Activated naive CD8-positive, alpha-beta T cell treated with anti-CD3 and anti-CD28 coated beads, Interleukin-2, amount 10 ng/mL, durations not matched to agents 7 days and 5 days (primary cell): Measurements from ENCODE around the gene ALLC. TPM values are rescaled to one million over a fixed set of nuclear protein-coding genes. Genes with fewer than 3 reads are reported as not detected.

ENCODE experiments used
- ATAC-seq: fragments of 150-1000 bp; cut with Tn5 transposase; one replicate; pipeline ENCODE4 v1.10.0; 2021; ENCODE audit warnings: low read depth, moderate library complexity
- POLR2A ChIA-PET: fragments of 350-600 bp; sonication (Branson Sonifier 250); formaldehyde crosslinking; loops from one replicate; lab custom pipeline; 2021; ENCODE audit warnings: antibody characterized with exemption; lab: Charles Lee
- DNase-seq: peaks from one replicate; pipeline ENCODE4 v3.0.0; 2021
- H3K27ac Mint-ChIP-seq: one replicate; pipeline ENCODE4 v1.8.0; 2022; ENCODE audit warnings: mild to moderate bottlenecking, mixed read lengths
- H3K27me3 Mint-ChIP-seq: one replicate; pipeline ENCODE4 v1.8.0; 2022; ENCODE audit warnings: mild to moderate bottlenecking, moderate library complexity, mixed read lengths
- H3K36me3 Mint-ChIP-seq: one replicate; pipeline ENCODE4 v1.8.0; 2021; ENCODE audit warnings: mild to moderate bottlenecking, mixed read lengths
- H3K4me1 Mint-ChIP-seq: one replicate; pipeline ENCODE4 v1.8.0; 2021; ENCODE audit warnings: mixed read lengths
- H3K4me3 Mint-ChIP-seq: one replicate; pipeline ENCODE4 v1.8.0; 2022; ENCODE audit warnings: mild to moderate bottlenecking, moderate library complexity, mixed read lengths
- H3K9me3 Mint-ChIP-seq: one replicate; pipeline ENCODE4 v1.8.0; 2021; ENCODE audit warnings: mixed read lengths
- total RNA-seq, 2 experiments: library from RNA; stranded (reverse); gene quantifications; one replicate each; pipeline ENCODE4 v1.2.3, GENCODE V29; 2021

The ALLC gene
- total RNA-seq, 2 experiments from 2014 or later, result not detected

DNA sequence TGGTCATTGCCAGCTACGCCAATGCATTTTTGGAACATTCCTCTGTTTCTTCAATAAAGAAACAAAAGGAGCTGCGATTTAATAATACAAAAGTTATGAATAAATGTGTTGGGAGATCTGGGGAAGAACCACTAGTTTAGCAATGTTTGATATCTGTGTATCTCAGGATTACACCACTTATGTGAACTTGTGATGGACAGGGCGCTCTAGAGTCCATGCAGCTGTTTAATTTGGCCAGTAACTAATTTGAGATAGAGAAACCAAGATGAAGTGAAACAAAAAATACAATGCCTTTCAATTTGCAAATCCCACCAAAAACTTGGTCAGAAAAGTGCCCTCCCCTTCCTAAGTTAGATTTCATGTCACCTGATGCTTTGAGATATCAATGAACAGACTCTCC lies 38.5 kb downstream of the ALLC start:
- POLR2A ChIA-PET, result no interaction called here

DNA sequence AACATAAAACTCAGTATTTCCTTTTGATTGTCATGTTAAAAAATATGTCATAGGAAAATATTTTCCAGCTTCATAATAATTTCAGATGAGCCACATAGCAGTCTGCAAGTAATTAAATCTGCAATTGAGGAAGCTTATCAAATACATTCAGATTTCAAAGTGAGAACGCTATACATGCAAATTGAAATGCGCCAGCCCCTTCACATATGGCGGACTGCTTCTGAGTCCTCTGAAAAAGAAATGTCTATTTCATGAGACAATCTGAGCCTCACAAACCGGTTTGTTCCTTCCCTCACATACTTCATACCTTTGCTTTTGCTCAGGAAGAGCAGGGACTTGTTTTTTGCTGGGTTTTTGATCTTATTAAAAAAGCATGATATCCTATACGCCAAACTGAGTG lies 43.1 kb downstream of the ALLC start:
- peaks cover 1% of the 10 kb centered on the region for H3K36me3 Mint-ChIP-seq
- no peak for ATAC-seq
- POLR2A ChIA-PET, result no interaction called here
- H3K4me1 Mint-ChIP-seq, result no peaks in the 10 kb centered on the region
- H3K27me3 Mint-ChIP-seq, result peaks cover 39% of the 10 kb centered on the region
- no peak overlapping the region for H3K27ac Mint-ChIP-seq
- no peak for DNase-seq
- H3K4me3 Mint-ChIP-seq, result no peak overlapping the region
- H3K9me3 Mint-ChIP-seq, result no peaks in the 10 kb centered on the region

More for the DNA sequence above, 38.5 kb downstream of the ALLC start:
- no peaks in the 10 kb centered on the region for H3K9me3 Mint-ChIP-seq
- ATAC-seq (no peak), DNase-seq (no peak)
- peaks cover 28% of the 10 kb centered on the region for H3K27me3 Mint-ChIP-seq
- H3K36me3 Mint-ChIP-seq, result no peaks in the 10 kb centered on the region
- H3K27ac Mint-ChIP-seq, result no peak overlapping the region
- no peak overlapping the region for H3K4me3 Mint-ChIP-seq
- H3K4me1 Mint-ChIP-seq, result no peaks in the 10 kb centered on the region

DNA sequence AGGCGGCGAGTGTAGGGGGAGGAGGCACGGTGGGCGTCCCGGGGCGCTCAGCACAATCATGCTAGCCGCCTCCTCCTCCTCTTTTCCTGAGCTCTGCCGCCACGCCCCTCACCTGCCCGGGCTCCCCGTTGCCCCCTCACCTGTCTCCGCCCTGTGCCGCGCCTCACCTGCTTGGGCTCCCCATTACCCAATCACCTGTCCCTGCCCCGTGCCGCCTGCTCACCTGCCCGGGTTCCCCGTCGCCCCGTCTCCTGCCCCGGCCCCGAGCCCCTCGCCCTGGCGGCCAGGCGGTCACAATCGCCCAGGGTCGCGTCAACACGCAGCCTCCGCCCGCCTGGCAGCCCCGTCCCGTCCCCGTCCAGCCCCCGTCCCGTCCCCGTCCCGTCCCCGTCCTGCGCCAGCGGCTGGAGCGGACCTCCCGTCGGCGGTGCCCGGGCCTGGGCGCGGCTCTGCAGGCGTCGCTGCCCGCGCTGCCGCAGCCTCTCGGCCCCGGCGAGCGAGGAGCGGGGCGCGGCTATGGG lies 45.3 kb downstream of the ALLC start, which contains the start of gene DCDC2C:
TSS of gene DCDC2C (plus strand) at position 340 of the 521 bp plus-strand sequence. CDS start at position 517, 177 bp downstream.
- POLR2A ChIA-PET, result no interaction called here

DNA sequence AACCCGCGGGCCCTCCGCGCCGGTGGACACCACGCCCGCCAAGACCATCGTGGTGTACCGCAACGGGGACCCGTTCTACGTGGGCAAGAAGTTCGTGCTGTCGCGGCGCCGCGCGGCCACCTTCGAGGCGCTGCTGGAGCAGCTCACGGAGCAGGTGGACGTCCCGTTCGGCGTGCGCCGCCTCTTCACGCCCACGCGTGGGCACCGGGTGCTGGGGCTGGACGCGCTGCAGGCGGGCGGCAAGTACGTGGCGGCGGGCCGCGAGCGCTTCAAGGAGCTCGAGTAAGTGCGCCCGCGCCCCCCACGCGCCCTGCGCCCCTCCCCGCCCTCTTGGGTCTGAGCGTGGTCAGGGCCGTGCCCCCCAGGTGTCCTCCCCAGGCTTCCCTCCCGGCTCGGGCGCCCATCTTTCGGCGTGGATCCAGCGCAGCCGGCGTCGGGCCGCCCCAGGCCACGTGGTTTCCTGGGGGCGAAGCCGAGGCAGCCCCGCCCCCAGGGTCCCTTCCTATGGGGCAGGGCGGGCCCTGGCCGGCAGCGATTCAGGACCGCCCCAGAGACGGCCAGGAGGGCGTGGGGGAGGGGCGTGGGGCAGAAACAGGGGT lies 45.9 kb downstream of the ALLC start:
- H3K9me3 Mint-ChIP-seq, result no peaks in the 10 kb centered on the region
- POLR2A ChIA-PET, result no interaction called here
- no peak overlapping the region for H3K27ac Mint-ChIP-seq
- ATAC-seq, result no peak
- H3K36me3 Mint-ChIP-seq, result peaks cover 1% of the 10 kb centered on the region
- peaks cover 49% of the 10 kb centered on the region for H3K27me3 Mint-ChIP-seq
- H3K4me3 Mint-ChIP-seq, result no peak overlapping the region
- H3K4me1 Mint-ChIP-seq, result no peaks in the 10 kb centered on the region
- no peak for DNase-seq

More for the DNA sequence above, 45.3 kb downstream of the ALLC start, which contains the start of gene DCDC2C:
- Mint-ChIP-seq H3K9me3 (no peaks in the 10 kb centered on the region), H3K27me3 (peaks cover 44% of the 10 kb centered on the region), H3K4me3 (no peak within 1 kb of the TSS), H3K27ac (no peak within 1 kb of the TSS), H3K36me3 (peaks cover 1% of the 10 kb centered on the region), H3K4me1 (no peaks in the 10 kb centered on the region)
- DNase-seq (no peak), ATAC-seq (no peak)

DNA sequence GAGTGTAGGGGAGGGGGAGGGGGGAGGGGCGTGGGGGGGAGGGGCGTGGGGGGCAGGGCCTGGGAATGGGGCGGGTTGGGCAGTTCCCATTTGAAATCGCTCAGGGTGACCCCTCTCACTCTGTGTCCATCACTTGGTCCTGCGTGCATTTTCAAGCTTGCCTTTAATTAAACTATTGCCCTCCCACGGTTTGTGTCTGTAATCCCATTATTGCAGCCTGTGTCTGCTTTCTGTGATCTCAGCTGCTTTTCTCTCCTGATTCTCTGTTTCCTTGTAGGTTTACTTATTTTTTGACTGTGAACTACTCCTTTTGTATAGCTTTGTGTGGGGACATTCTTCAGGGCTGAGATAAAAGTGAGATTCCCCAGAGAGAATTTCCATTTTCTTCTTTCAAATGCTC lies 46.7 kb downstream of the ALLC start:
- DNase-seq (no peak), ATAC-seq (no peak)
- H3K27me3 Mint-ChIP-seq, result peaks cover 49% of the 10 kb centered on the region
- POLR2A ChIA-PET, result no interaction called here
- no peaks in the 10 kb centered on the region for H3K9me3 Mint-ChIP-seq
- H3K4me3 Mint-ChIP-seq, result no peak overlapping the region
- H3K4me1 Mint-ChIP-seq, result no peaks in the 10 kb centered on the region
- H3K36me3 Mint-ChIP-seq, result peaks cover 1% of the 10 kb centered on the region
- H3K27ac Mint-ChIP-seq, result no peak overlapping the region

DNA sequence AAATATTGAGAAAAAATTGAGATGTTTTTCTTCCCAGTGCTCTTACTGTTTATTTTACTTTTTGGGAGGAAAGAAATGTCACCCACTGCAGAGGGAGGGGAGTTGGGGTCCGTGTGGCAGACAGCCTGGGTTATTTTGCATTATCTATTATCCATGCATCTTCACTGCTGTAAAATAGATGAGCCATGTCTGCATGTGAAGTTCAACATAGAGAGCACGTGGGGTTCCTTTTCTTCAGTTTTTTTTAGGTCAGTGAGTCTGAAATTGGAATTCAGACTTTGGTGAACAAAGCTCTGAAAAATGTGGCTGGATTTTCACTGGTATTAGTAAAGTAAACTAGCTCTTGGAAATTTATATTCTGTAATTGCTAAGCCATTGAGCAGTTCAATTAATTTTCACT lies 47.8 kb downstream of the ALLC start:
- H3K9me3 Mint-ChIP-seq, result no peaks in the 10 kb centered on the region
- H3K4me1 Mint-ChIP-seq, result no peaks in the 10 kb centered on the region
- no peak overlapping the region for H3K27ac Mint-ChIP-seq
- POLR2A ChIA-PET, result no interaction called here
- ATAC-seq (no peak), DNase-seq (no peak)
- H3K36me3 Mint-ChIP-seq, result peaks cover 1% of the 10 kb centered on the region
- H3K4me3 Mint-ChIP-seq, result no peak overlapping the region
- H3K27me3 Mint-ChIP-seq, result peaks cover 45% of the 10 kb centered on the region

DNA sequence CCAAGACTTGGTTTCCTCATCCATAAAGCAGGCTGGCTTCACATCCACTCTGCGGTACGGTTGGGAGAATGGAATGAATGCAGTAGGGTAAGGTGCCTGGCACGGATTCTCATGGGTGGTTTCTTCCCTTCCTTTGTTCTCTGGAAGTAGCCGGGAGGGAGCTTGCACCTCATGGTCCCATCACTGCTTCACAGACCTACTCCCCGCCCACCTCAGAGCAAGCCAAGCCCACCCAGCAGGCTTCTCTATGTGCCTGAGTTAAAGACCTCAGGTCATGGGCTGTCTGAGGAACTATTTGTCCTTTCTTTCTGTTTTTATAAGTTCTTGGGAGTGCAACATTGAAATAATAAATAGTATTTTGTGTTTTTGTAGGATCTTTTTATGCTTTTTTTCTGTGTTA lies 48.9 kb downstream of the ALLC start:
- H3K27me3 Mint-ChIP-seq, result peaks cover 39% of the 10 kb centered on the region
- peaks cover 1% of the 10 kb centered on the region for H3K36me3 Mint-ChIP-seq
- POLR2A ChIA-PET, result no interaction called here

DNA sequence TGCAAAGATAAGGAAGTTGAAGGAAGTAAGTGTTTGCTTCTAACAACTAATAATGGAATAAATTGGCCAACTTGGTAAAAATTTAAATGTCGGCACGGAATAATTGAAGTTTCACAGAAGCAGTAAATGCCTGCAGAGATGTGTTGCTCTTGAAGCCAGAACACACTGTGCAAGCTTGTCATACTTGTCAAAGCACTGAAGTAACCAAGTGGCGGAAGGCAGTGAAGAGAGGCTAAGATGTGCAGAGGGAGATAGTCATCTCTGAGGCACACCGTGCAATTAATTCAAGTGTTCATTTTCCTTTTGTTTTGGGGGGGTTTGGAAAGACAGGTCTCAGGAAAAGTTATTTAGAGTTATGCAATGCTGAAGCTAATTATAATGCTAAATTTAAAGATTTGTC lies 50.6 kb downstream of the ALLC start:
- Mint-ChIP-seq H3K4me3 (no peak overlapping the region), H3K27me3 (peaks cover 25% of the 10 kb centered on the region), H3K9me3 (no peaks in the 10 kb centered on the region), H3K36me3 (no peaks in the 10 kb centered on the region), H3K27ac (no peak overlapping the region), H3K4me1 (no peaks in the 10 kb centered on the region)
- no peak for DNase-seq
- POLR2A ChIA-PET, result no interaction called here
- no peak for ATAC-seq

More for the DNA sequence above, 48.9 kb downstream of the ALLC start:
- Mint-ChIP-seq H3K4me3 (no peak overlapping the region), H3K27ac (no peak overlapping the region), H3K4me1 (no peaks in the 10 kb centered on the region), H3K9me3 (no peaks in the 10 kb centered on the region)
- no peak for ATAC-seq
- no peak for DNase-seq

DNA sequence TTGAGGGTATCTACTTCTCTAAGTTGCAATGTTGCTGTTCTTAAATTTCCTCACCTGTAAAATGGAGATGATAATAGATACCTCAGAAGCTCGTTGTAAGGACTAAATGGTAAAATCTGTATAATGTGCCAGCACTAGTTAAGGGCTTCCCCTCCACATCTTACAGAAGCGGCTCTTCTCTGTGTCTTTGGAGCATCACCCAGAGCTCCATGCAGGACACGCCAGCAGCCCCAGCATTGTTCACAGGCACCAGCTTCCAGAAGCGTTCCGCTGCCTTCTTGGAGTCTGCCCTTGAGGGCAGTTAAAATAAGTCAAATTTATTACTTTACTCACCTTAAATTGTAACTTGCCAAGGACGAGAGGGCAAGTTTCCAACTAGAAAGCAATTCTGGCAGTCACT lies 51.2 kb downstream of the ALLC start:
- Mint-ChIP-seq H3K9me3 (no peaks in the 10 kb centered on the region), H3K27ac (no peak overlapping the region), H3K4me1 (no peaks in the 10 kb centered on the region), H3K4me3 (no peak overlapping the region), H3K27me3 (peaks cover 25% of the 10 kb centered on the region), H3K36me3 (no peaks in the 10 kb centered on the region)
- no peak for ATAC-seq
- DNase-seq, result no peak
- POLR2A ChIA-PET, result no interaction called here

DNA sequence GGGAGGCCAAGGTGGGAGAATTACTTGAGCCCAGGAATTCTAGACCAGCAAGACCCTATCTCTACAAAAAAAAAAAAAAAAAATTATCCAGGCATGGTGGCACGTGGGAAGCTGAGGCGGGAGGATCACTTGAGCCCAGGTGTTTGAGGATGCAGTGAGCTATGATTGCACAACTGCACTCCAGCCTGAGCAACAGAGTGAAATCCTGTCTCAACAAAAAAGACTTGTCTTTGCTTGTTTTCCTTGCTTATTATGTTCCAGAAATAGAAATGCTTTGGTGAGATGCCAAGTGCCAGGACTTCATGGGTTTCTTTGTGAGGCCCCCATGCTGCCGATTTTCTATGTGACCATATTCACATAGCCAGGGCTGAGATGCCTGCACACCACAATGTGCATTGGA lies 54.4 kb downstream of the ALLC start:
- H3K27me3 Mint-ChIP-seq, result peaks cover 9% of the 10 kb centered on the region
- no peaks in the 10 kb centered on the region for H3K36me3 Mint-ChIP-seq
- ATAC-seq (no peak), DNase-seq (no peak)
- POLR2A ChIA-PET, result no interaction called here
- no peak overlapping the region for H3K27ac Mint-ChIP-seq
- no peaks in the 10 kb centered on the region for H3K4me1 Mint-ChIP-seq
- no peak overlapping the region for H3K4me3 Mint-ChIP-seq
- no peaks in the 10 kb centered on the region for H3K9me3 Mint-ChIP-seq

DNA sequence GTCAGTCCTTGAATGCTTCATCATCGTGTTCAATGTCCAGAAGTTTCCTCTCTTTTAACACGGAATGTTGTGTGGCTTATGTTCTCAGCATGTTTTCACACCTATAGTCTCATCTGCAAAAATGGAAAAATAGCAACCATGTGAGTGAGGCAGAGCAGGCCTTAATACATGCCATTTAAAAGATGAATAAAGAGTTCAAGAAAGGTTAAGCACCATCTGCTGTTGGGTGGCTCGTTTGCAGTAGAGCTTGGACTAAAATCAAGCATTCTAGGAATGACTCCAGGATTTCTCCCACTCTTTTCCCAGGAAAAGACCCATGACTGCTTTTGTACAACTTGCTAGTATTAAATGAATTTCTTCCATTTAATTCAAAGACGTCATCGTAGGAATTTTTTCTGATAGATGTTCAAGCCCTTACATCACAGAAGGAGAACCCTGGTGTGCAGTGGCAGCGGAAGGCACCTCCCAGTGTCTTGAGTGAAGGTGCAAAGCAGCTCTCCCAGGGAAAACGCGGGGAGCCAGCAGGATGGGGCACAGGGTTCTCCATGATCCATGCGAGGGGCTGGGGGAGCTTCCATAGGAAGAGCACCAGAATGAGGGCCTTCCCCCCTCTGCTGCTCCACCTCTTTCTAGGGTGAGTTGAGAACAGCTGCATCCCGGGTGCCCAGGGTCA lies 55.0 kb downstream of the ALLC start:
- POLR2A ChIA-PET, result no interaction called here
- Mint-ChIP-seq H3K9me3 (no peaks in the 10 kb centered on the region), H3K27ac (no peak overlapping the region), H3K4me1 (no peaks in the 10 kb centered on the region), H3K27me3 (peaks cover 8% of the 10 kb centered on the region), H3K4me3 (no peak overlapping the region), H3K36me3 (no peaks in the 10 kb centered on the region)
- DNase-seq (no peak), ATAC-seq (no peak)

DNA sequence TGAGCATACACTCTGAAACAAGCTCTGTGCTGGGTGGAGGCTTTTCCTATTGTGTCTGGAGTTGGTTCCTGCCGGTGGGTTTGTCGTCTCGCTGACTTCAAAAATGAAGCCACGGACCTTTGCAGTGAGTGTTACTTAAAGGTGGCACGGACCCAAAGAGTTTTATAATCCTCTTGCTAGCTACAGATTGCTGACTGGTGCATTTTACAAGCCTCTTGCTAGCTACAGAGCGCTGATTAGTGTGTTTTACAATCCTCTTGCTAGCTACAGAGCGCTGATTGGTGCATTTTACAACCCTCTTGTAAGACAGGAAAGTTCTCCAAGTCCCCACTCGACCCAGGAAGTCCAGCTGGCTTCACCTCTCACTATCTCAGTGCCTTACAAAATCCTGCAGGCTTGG lies 60.7 kb downstream of the ALLC start:
- Mint-ChIP-seq H3K4me1 (no peaks in the 10 kb centered on the region), H3K4me3 (no peak overlapping the region), H3K27me3 (peaks cover 6% of the 10 kb centered on the region), H3K9me3 (no peaks in the 10 kb centered on the region), H3K27ac (no peak overlapping the region), H3K36me3 (no peaks in the 10 kb centered on the region)
- ATAC-seq (no peak), DNase-seq (no peak)
- POLR2A ChIA-PET, result no interaction called here

DNA sequence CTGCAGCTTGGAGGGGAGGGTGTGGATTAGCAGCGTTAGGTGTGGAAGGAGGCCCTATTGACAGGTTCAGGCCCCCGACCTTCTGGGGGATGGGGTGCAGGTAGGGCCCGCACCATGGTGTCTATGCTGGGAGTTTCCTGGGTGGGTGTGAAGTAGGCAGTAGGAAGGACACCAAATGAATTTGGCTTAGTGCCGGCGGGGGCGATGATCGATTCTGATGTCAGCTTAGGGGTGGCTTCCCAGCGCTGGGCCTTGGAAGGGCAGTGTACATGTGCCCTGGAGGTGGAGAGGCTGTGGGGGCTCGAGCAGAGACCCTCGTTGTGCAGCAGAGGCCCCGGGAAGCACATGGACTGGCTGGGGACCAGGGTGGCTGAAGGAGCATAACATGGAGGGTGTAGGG lies 67.0 kb downstream of the ALLC start:
- Mint-ChIP-seq H3K4me1 (peaks cover 7% of the 10 kb centered on the region), H3K27me3 (peaks cover 10% of the 10 kb centered on the region), H3K4me3 (no peak overlapping the region), H3K9me3 (no peaks in the 10 kb centered on the region), H3K36me3 (no peaks in the 10 kb centered on the region), H3K27ac (no peak overlapping the region)
- no peak for DNase-seq
- POLR2A ChIA-PET, result no interaction called here
- ATAC-seq, result no peak
